Astrocyte (in vitro differentiated cells and primary cell): ENCODE measurements around the gene ADGRA1.

ENCODE experiments used
- CTCF ChIP-seq: IDR thresholded peaks from 2 replicates; pipeline ENCODE4 v1.5.1; 2011; ENCODE audit warnings: low read depth, mild to moderate bottlenecking, inconsistent platforms, low read length, moderate library complexity; ENCODE audit not compliant: insufficient read depth
- EZH2 ChIP-seq: IDR thresholded peaks from 2 replicates; pipeline ENCODE4 v1.6.1; 2012; ENCODE audit warnings: mild to moderate bottlenecking, low read length, inconsistent platforms; ENCODE audit not compliant: insufficient read depth

GRCh38 chr10:133174689-133175263 lies 87.1 kb downstream of the ADGRA1 start:
- no peak for TF ChIP-seq CTCF
- TF ChIP-seq EZH2 = no peak
